Activated B cell treated with CpG ODN at 0.5 μM for 24 hours (primary cell): ENCODE measurements around the gene RBM20. TPM values are rescaled to one million over a fixed set of nuclear protein-coding genes. Genes with fewer than 3 reads are reported as not detected.
"Not testable (repeated sequence)": the region's sequence is repeated elsewhere in the genome, so short reads cannot be mapped to it uniquely, and the experiment has no call there.

ENCODE experiments used
- ATAC-seq: fragments of 200-7000 bp; cut with Tn5 transposase; one replicate; pipeline ENCODE4 v1.10.0; 2021; ENCODE audit warnings: low read depth, mild to moderate bottlenecking, moderate library complexity
- CTCF ChIA-PET: fragments of 350-600 bp; sonication (Branson Sonifier 250); formaldehyde crosslinking; loops from one replicate; lab custom pipeline; 2021; ENCODE audit warnings: antibody characterized with exemption; lab: Charles Lee
- POLR2A ChIA-PET: fragments of 350-600 bp; sonication (Branson Sonifier 250); formaldehyde crosslinking; loops from one replicate; lab custom pipeline; 2021; ENCODE audit warnings: antibody characterized with exemption; lab: Charles Lee
- DNase-seq: peaks from one replicate; pipeline ENCODE4 v3.0.0; 2022
- H3K27ac Mint-ChIP-seq: one replicate; pipeline ENCODE4 v1.8.0; 2020; ENCODE audit warnings: mixed read lengths
- H3K27me3 Mint-ChIP-seq: one replicate; pipeline ENCODE4 v1.8.0; 2021; ENCODE audit warnings: mixed read lengths
- H3K36me3 Mint-ChIP-seq: one replicate; pipeline ENCODE4 v1.8.0; 2021; ENCODE audit warnings: low read depth, mixed read lengths
- H3K4me1 Mint-ChIP-seq: one replicate; pipeline ENCODE4 v1.8.0; 2021; ENCODE audit warnings: mixed read lengths
- H3K4me3 Mint-ChIP-seq: one replicate; pipeline ENCODE4 v1.8.0; 2020; ENCODE audit warnings: mild to moderate bottlenecking, mixed read lengths
- H3K9me3 Mint-ChIP-seq: one replicate; pipeline ENCODE4 v1.8.0; 2020; ENCODE audit warnings: mixed read lengths
- intact Hi-C: fragments of 100-400 bp; cut with micrococcal nuclease; formaldehyde crosslinking; loops from one replicate; pipeline ENCODE4 v1.15.1; 2024
- total RNA-seq: library from RNA; stranded (reverse); gene quantifications from 2 replicates; pipeline ENCODE4 v1.2.3, GENCODE V29; 2022
- TF ChIP-seq, protein P1 (sequence below): fragments of 200-600 bp; IDR thresholded peaks from one replicate; pipeline ENCODE4 v1.8.0; 2022; ENCODE audit warnings: antibody characterized with exemption, mild to moderate bottlenecking

RBM20 gene
- total RNA-seq, 1 donor from 2014 or later = 0.02 TPM

DNA sequence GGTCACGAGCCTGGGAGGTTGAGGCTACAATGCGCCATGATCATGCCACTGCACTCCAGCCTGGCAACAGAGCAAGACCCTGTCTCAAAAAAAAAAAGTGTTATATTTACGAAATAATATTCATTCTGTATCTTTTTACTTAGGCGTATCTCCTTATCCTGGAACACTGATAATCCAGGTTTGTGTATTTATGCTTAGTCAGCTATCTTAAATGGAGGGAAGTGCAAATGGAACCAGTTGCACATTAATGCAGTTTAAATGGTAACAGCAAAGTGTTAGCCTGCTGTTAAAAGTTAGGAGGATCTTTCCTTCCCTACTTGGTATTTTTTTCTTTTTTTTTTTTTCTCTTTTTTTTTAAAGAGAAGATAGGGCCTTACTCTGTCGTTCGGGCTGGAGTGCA is 36.0 kb upstream of the RBM20 start:
- ATAC-seq (no peak), DNase-seq (no peak)
- CTCF ChIA-PET = interaction anchor here (0.8 to 2.5 kb wide), 11 partner anchors 9 to 1529 kb away, joined by 3 to 12 read pairs (median 3); no protein-coding TSS in a partner anchor
- H3K36me3 Mint-ChIP-seq = peaks cover 30% of the 10 kb centered on the region
- no peak overlapping the region for H3K4me3 Mint-ChIP-seq
- H3K27me3 Mint-ChIP-seq = no peaks in the 10 kb centered on the region
- POLR2A ChIA-PET = interaction anchor here (0.7 to 1.1 kb wide), 2 partner anchors 20 to 303 kb away, joined by 3 to 6 read pairs; partner anchors contain the start of gene SMNDC1
- intact Hi-C loops = no loop called here
- H3K9me3 Mint-ChIP-seq = no peaks in the 10 kb centered on the region
- no peak overlapping the region for H3K27ac Mint-ChIP-seq
- TF ChIP-seq, protein P1, sequence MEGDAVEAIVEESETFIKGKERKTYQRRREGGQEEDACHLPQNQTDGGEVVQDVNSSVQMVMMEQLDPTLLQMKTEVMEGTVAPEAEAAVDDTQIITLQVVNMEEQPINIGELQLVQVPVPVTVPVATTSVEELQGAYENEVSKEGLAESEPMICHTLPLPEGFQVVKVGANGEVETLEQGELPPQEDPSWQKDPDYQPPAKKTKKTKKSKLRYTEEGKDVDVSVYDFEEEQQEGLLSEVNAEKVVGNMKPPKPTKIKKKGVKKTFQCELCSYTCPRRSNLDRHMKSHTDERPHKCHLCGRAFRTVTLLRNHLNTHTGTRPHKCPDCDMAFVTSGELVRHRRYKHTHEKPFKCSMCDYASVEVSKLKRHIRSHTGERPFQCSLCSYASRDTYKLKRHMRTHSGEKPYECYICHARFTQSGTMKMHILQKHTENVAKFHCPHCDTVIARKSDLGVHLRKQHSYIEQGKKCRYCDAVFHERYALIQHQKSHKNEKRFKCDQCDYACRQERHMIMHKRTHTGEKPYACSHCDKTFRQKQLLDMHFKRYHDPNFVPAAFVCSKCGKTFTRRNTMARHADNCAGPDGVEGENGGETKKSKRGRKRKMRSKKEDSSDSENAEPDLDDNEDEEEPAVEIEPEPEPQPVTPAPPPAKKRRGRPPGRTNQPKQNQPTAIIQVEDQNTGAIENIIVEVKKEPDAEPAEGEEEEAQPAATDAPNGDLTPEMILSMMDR = no peak
- H3K4me1 Mint-ChIP-seq = peaks cover 15% of the 10 kb centered on the region

DNA sequence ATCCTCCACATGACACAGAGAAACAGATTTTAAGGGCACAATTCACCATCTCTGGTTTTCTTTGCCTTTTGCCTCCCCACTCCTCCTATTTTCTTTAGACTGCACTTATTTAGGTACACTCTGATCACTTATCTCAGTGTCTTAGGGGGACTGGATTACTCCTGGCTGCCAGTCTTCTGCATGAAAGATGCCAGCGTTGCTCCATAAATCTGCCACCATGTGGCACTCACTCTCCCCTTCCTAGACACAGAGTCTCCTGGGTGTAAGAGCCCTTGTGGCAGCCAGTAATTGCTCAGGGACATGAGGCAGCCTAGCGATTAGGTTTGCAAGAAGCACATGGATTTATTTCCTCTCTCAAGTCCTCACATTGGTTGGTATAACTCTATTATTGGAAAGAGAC is 34.5 kb upstream of the RBM20 start:
- ChIA-PET POLR2A (no interaction called here), CTCF (interaction anchor here (1.1 to 1.7 kb wide), 2 partner anchors 300 to 989 kb away, joined by 3 to 8 read pairs; no protein-coding TSS in a partner anchor)
- Mint-ChIP-seq H3K4me1 (peaks cover 29% of the 10 kb centered on the region), H3K36me3 (peaks cover 19% of the 10 kb centered on the region), H3K27me3 (no peaks in the 10 kb centered on the region), H3K4me3 (no peak overlapping the region), H3K27ac (no peak overlapping the region), H3K9me3 (no peaks in the 10 kb centered on the region)
- ATAC-seq = no peak
- intact Hi-C loops = loop anchor here (1.0 to 10.0 kb wide), 10 partner anchors 63 to 1705 kb away; no protein-coding TSS in a partner anchor
- TF ChIP-seq, protein P1 = no peak
- DNase-seq = no peak

DNA sequence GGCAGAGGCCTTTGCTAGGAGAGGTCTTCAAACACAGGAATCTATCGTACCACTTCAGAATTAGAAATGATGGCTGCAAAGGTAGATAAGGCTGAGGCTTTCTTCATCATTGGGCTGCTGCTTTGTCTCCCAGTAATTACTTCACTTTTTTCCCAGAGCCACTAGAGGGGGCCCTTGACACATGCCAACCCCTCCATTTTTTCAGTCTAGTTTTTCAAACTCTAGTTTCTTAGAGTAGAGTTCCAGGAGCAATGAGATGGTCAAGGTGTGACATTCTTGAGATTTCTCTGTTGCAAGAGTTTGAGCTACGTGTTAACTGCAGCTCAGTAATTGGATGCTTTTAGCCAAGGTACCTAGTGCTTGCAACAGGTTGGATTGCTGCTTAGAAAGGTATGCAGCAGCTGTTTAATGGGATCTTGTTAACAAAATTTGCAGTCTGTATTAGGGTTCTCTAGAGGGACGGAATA is 33.8 kb upstream of the RBM20 start:
- DNase-seq (no peak), ATAC-seq (peak; percentile 41)
- CTCF ChIA-PET = interaction anchor here (0.6 to 2.8 kb wide), 10 partner anchors 10 to 1527 kb away, joined by 3 to 14 read pairs (median 6); no protein-coding TSS in a partner anchor
- peaks cover 12% of the 10 kb centered on the region for H3K36me3 Mint-ChIP-seq
- no peaks in the 10 kb centered on the region for H3K27me3 Mint-ChIP-seq
- H3K4me1 Mint-ChIP-seq = peaks cover 30% of the 10 kb centered on the region
- H3K27ac Mint-ChIP-seq = no peak overlapping the region
- H3K9me3 Mint-ChIP-seq = no peaks in the 10 kb centered on the region
- intact Hi-C loops = loop anchor here (1.0 to 10.0 kb wide), 10 partner anchors 62 to 1704 kb away; no protein-coding TSS in a partner anchor
- TF ChIP-seq, protein P1 = peak; percentile 59
- POLR2A ChIA-PET = no interaction called here
- H3K4me3 Mint-ChIP-seq = no peak overlapping the region

DNA sequence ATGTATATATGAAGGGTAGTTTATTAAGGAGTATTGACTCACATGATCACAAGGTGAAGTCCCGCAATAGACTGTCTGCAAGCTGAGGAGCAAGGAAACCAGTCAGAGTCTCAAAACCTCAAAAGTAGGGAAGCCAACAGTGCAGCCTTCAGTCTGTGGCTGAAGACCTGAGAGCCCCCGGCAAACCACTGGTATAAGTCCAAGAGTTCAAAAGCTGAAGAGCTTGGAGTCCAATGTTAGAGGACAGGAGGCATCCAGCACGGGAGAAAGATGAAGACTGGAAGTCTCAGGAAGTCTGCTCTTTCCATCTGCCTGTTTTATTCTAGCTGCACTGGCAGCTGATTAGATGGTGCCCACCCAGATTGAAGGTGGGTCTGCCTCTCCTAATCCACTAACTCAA is 33.4 kb upstream of the RBM20 start:
- H3K27ac Mint-ChIP-seq, H3K4me3 Mint-ChIP-seq: not testable (repeated sequence)

DNA sequence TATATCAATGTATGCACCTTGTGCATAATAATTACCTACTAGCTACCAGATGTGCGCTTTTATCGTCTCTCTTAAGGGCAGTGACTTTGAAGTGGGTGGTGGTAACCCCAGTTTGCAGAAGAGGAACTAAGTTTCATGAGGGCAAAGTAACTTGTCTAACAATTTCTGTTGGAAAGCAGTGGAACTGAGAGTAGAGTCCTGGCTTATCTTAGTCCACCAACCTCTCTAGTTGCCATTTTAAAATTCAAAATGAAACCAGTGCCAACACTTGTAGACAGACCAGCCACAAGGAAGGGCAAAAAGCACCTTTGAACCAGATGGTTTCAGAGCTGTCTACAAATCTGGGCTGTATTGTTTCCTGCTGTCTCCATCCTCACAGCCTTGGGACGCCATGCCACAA is 32.0 kb upstream of the RBM20 start:
- H3K4me3 Mint-ChIP-seq = no peak overlapping the region

More for the DNA sequence above, 33.4 kb upstream of the RBM20 start:
- H3K4me1 Mint-ChIP-seq = peaks cover 30% of the 10 kb centered on the region
- DNase-seq, H3K9me3 Mint-ChIP-seq, ATAC-seq, H3K27me3 Mint-ChIP-seq, POLR2A ChIA-PET, H3K36me3 Mint-ChIP-seq: not testable (repeated sequence)
- CTCF ChIA-PET = interaction anchor here (0.6 to 2.8 kb wide), 11 partner anchors 10 to 1526 kb away, joined by 3 to 14 read pairs (median 5); no protein-coding TSS in a partner anchor
- intact Hi-C loops = loop anchor here (1.0 to 10.0 kb wide), 10 partner anchors 62 to 1704 kb away; no protein-coding TSS in a partner anchor

More for the DNA sequence above, 32.0 kb upstream of the RBM20 start:
- CTCF ChIA-PET = interaction anchor here (0.8 to 2.8 kb wide), 5 partner anchors 12 to 987 kb away, joined by 3 to 14 read pairs (median 8); no protein-coding TSS in a partner anchor
- peaks cover 30% of the 10 kb centered on the region for H3K4me1 Mint-ChIP-seq
- POLR2A ChIA-PET = no interaction called here
- no peak for DNase-seq
- H3K27me3 Mint-ChIP-seq = no peaks in the 10 kb centered on the region
- H3K9me3 Mint-ChIP-seq = no peaks in the 10 kb centered on the region
- intact Hi-C loops = loop anchor here (5.0 to 10.0 kb wide), 3 partner anchors 110 to 393 kb away; no protein-coding TSS in a partner anchor
- peaks cover 3% of the 10 kb centered on the region for H3K36me3 Mint-ChIP-seq
- no peak overlapping the region for H3K27ac Mint-ChIP-seq
- ATAC-seq = no peak
- TF ChIP-seq, protein P1 = no peak
